GM12891 (cell line): ENCODE results near the gene CAPZA1.
A peak's percentile ranks its signal among the peaks of the same experiment; 100 is the strongest.

Source experiments
- POLR2A ChIP-seq: IDR thresholded peaks from 2 replicates; pipeline ENCODE4 v1.6.1; 2011; ENCODE audit warnings: low read depth, low read length, control low read depth
- POLR2AphosphoS5 ChIP-seq: IDR thresholded peaks from 2 replicates; pipeline ENCODE4 v1.6.1; 2011; ENCODE audit warnings: low read depth, low read length, control low read depth
- SPI1 ChIP-seq: IDR thresholded peaks from 2 replicates; pipeline ENCODE4 v1.6.1; 2011; ENCODE audit warnings: low read depth, low read length, control low read depth
- TAF1 ChIP-seq: IDR thresholded peaks from 2 replicates; pipeline ENCODE4 v1.6.1; 2011; ENCODE audit warnings: low read depth, low read length, control low read depth

- no peak for TF ChIP-seq POLR2AphosphoS5
- TF ChIP-seq POLR2A: peak; percentile 70; the same call in 1 of the 2 replicates
- TF ChIP-seq TAF1: peak; percentile 83
- TF ChIP-seq SPI1: no peak
Observed at GRCh38 chr1:112618721-112619517, 713 bp upstream of the CAPZA1 start, which contains the start of gene ST7L.
